ENCODE data around the gene CD300LF.

The CD300LF gene

DNA sequence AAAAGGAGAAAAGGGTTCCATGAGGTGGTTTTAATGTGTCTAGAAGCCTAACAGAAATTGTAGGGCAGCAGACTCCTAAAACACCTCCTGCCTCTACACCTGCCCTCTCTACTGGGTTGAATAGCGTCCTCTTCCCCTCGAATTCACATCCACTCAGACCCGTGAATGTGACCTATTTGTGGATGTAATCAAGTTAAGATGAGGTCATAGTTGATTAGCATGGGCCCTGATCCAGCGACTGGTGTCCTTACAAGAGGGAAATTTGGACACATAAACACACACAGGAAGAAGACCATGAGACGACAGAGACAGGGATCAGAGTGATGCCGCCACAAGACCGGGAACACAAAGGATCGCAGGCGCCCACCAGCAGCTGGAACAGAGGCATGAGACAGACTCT, 13.5 kb downstream of the CD300LF start:
- no peak for TF ChIP-seq ZFX (IDR thresholded peaks at IDR 0.05)
- TF ChIP-seq, protein P1, sequence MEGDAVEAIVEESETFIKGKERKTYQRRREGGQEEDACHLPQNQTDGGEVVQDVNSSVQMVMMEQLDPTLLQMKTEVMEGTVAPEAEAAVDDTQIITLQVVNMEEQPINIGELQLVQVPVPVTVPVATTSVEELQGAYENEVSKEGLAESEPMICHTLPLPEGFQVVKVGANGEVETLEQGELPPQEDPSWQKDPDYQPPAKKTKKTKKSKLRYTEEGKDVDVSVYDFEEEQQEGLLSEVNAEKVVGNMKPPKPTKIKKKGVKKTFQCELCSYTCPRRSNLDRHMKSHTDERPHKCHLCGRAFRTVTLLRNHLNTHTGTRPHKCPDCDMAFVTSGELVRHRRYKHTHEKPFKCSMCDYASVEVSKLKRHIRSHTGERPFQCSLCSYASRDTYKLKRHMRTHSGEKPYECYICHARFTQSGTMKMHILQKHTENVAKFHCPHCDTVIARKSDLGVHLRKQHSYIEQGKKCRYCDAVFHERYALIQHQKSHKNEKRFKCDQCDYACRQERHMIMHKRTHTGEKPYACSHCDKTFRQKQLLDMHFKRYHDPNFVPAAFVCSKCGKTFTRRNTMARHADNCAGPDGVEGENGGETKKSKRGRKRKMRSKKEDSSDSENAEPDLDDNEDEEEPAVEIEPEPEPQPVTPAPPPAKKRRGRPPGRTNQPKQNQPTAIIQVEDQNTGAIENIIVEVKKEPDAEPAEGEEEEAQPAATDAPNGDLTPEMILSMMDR (conservative IDR thresholded peaks at IDR 0.05) = no peak
- H3K27ac ChIP-seq = no peak overlapping the region

DNA sequence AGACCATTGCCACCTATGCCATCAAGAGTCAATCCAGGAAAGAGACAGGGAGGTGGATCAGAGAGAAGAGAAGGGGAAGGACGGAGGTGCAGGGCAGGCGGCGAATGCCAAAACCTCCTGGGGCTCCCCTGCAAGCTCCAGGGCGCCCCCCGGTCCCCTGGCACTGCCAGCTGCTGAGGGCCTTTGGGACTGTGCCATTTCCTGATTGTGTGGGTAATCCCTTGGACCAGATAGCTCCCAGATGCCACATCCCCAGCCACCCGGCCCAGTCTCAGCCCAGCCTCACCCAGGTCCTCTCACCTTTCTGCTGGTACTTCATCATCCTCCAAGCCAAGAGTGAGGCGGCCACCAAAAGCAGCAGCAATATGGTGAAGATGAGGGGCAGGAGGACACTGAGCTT, 14.7 kb downstream of the CD300LF start:
- no peak for TF ChIP-seq ZFX (IDR thresholded peaks at IDR 0.05)
- TF ChIP-seq, protein P1 (conservative IDR thresholded peaks at IDR 0.05) = no peak
- no peak overlapping the region for H3K27ac ChIP-seq

DNA sequence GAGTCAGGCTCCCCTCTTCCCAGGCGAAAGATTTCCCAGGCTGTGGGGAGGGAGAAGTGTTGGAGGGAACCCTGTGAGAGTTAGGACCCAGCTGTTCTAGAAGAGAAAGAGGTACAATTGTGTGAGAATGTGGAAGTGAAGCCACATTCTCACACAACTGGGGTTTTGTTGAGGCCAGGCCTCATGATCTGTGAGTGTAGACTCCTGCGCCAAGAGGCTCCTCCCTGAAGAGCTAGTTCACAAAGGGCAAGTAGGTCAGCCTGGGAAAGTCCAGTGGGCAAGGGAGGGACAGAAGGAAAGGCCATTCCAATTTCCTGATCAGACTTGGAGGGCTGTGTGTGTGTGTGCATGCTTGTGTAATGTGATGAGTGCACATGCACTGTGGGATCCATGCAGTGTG, 15.2 kb downstream of the CD300LF start:
- H3K27ac ChIP-seq = no peak overlapping the region
- no peak for TF ChIP-seq ZFX (IDR thresholded peaks at IDR 0.05)
- TF ChIP-seq, protein P1 (conservative IDR thresholded peaks at IDR 0.05) = no peak

DNA sequence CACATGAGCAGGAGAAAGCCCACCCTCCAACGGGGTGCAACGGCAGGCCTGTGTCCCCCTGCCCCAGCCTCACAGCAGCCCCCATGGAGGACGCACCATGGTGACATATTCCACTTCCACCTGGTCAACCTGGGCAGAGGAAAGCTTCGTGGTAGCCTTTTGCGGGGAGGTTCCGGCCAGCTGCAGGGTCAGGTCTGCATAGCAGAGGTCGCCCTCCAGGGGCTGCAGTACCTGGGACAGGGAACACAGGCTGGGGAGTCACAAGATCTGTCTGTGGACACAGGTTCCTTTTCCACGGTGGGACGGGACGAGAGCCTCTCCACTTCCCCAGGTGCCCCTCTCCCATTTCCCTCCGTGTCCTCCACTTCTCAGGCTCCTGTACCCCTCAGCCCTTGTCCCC, 17.1 kb downstream of the CD300LF start:
- TF ChIP-seq, protein P1 (conservative IDR thresholded peaks at IDR 0.05) = no peak
- TF ChIP-seq ZFX (IDR thresholded peaks at IDR 0.05) = no peak
- H3K27ac ChIP-seq = no peak overlapping the region

- no peak for TF ChIP-seq ZFX (IDR thresholded peaks at IDR 0.05)
- TF ChIP-seq, protein P1 (conservative IDR thresholded peaks at IDR 0.05) = no peak
- no peak overlapping the region for H3K27ac ChIP-seq
Observed at GRCh38 chr17:74694081-74694480, 18.6 kb downstream of the CD300LF start.

DNA sequence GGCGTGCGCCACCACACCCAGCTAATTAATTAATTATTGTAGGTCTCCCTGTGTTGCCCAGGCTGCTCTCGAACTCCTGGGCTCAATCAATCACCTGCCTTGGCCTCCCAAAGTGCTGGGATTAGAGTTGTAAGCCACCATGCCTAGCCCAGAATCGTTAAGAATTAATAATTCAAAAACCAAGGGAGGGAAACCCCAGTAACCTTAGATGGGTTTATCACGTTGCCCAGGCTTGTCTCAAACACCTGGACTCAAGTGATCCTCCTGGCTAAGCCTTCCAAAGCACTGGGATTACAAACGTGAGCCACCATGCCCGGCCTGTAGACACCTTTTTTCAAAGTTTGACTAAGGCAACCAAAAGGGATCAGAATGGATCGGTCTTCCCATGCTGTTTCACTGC, 21.6 kb downstream of the CD300LF start:
- no peak for TF ChIP-seq ZFX (IDR thresholded peaks at IDR 0.05)
- TF ChIP-seq, protein P1 (conservative IDR thresholded peaks at IDR 0.05) = no peak
- no peak overlapping the region for H3K27ac ChIP-seq

GRCh38 chr17:74690409-74690825, 22.3 kb downstream of the CD300LF start:
- no peak for TF ChIP-seq ZFX (IDR thresholded peaks at IDR 0.05)
- TF ChIP-seq, protein P1 (conservative IDR thresholded peaks at IDR 0.05) = no peak
- H3K27ac ChIP-seq = no peak overlapping the region

All from C4-2B (cell line).